Breast epithelium (tissue), 3 donors: ENCODE measurements around the gene PRKG1.

ENCODE experiments used
- POLR2A ChIP-seq: fragments of 450-650 bp; IDR thresholded peaks from one replicate; pipeline ENCODE4 v1.6.1; 2016; ENCODE audit warnings: antibody characterized with exemption, mild to moderate bottlenecking, moderate library complexity
- POLR2AphosphoS5 ChIP-seq, 3 donors: sonication (generic); formaldehyde crosslinking; IDR thresholded peaks; one replicate each; pipeline ENCODE4 v1.6.1; 2017; ENCODE audit warnings: antibody characterized with exemption in 3 of 3
- TF ChIP-seq, protein P1 (sequence below), 3 donors: fragments of 450-650 bp; IDR thresholded peaks; one replicate each; pipeline ENCODE4 v1.5.1; 2016 to 2017; ENCODE audit warnings: antibody characterized with exemption in 3 of 3, mild to moderate bottlenecking in 3 of 3, moderate library complexity in 3 of 3

GRCh38 chr10:51242393-51242792 lies 168.1 kb downstream of the PRKG1 start:
- TF ChIP-seq POLR2A: no peak
- TF ChIP-seq, protein P1, sequence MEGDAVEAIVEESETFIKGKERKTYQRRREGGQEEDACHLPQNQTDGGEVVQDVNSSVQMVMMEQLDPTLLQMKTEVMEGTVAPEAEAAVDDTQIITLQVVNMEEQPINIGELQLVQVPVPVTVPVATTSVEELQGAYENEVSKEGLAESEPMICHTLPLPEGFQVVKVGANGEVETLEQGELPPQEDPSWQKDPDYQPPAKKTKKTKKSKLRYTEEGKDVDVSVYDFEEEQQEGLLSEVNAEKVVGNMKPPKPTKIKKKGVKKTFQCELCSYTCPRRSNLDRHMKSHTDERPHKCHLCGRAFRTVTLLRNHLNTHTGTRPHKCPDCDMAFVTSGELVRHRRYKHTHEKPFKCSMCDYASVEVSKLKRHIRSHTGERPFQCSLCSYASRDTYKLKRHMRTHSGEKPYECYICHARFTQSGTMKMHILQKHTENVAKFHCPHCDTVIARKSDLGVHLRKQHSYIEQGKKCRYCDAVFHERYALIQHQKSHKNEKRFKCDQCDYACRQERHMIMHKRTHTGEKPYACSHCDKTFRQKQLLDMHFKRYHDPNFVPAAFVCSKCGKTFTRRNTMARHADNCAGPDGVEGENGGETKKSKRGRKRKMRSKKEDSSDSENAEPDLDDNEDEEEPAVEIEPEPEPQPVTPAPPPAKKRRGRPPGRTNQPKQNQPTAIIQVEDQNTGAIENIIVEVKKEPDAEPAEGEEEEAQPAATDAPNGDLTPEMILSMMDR (IDR thresholded peaks at IDR 0.05): no peak
- TF ChIP-seq POLR2AphosphoS5 (IDR thresholded peaks at IDR 0.05): no peak
